Ascending aorta (tissue), 2 donors: ENCODE results near the gene KLRC4. TPM values are rescaled to one million over a fixed set of nuclear protein-coding genes. Genes with fewer than 3 reads are reported as not detected.

ENCODE experiments used
- DNase-seq, 2 donors: peaks; one replicate each; pipeline ENCODE4 v3.0.0-alpha.2; 2019; ENCODE audit warnings: low spot score in 2 of 2
- H3K27ac ChIP-seq, 2 donors: fragments of 200-600 bp; sonication (generic); one replicate each; pipeline ENCODE4 v1.5.1; 2016 to 2017; ENCODE audit warnings: mild to moderate bottlenecking in 1 of 2
- H3K27me3 ChIP-seq: fragments of 200-600 bp; sonication (generic); one replicate; pipeline ENCODE4 v1.5.1; 2017
- H3K36me3 ChIP-seq, 2 donors: fragments of 200-600 bp; sonication (generic); one replicate each; pipeline ENCODE4 v1.5.1; 2016
- H3K4me1 ChIP-seq, 2 donors: fragments of 200-600 bp; sonication (generic); one replicate each; pipeline ENCODE4 v1.5.1; 2016 to 2017; ENCODE audit warnings: mild to moderate bottlenecking in 1 of 2
- H3K4me3 ChIP-seq, 2 donors: fragments of 200-600 bp; sonication (generic); one replicate each; pipeline ENCODE4 v1.5.1; 2016 to 2017; ENCODE audit warnings: mild to moderate bottlenecking in 1 of 2
- H3K9me3 ChIP-seq, 2 donors: fragments of 200-600 bp; sonication (generic); one replicate each; pipeline ENCODE4 v1.5.1; 2016
- CTCF ChIP-seq, 3 experiments: fragments of 200-600 bp in 2 of 3; fragments of 450-650 bp in 1 of 3; sonication (generic) in 2 of 3; IDR thresholded peaks; one replicate each; pipeline ENCODE4 v1.5.1; 2016 to 2019; ENCODE audit warnings: antibody characterized with exemption in 3 of 3, mild to moderate bottlenecking in 1 of 3, moderate library complexity in 1 of 3
- intact Hi-C: fragments of 100-400 bp; cut with DNase I; formaldehyde crosslinking; loops from one replicate; pipeline ENCODE4 v1.15.1; 2023
- total RNA-seq: library from RNA; depleted of rRNA; stranded (reverse); fragments of >200 nt; gene quantifications from one replicate; pipeline ENCODE4 v1.1.0, GENCODE V29; 2016

The KLRC4 gene, protein sequence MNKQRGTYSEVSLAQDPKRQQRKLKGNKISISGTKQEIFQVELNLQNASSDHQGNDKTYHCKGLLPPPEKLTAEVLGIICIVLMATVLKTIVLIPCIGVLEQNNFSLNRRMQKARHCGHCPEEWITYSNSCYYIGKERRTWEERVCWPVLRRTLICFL
- not detected for total RNA-seq

- H3K4me1 ChIP-seq: no peaks in the 10 kb centered on the region
- H3K27me3 ChIP-seq: no peaks in the 10 kb centered on the region
- no peak for TF ChIP-seq CTCF (IDR thresholded peaks at IDR 0.05)
- DNase-seq: no peak
- no peak within 1 kb of the TSS for H3K27ac ChIP-seq
- H3K9me3 ChIP-seq: no peaks in the 10 kb centered on the region
- no peak within 1 kb of the TSS for H3K4me3 ChIP-seq
- no peaks in the 10 kb centered on the region for H3K36me3 ChIP-seq
- intact Hi-C loops: no loop called here
These were observed at the start of gene KLRC4 for GRCh38 chr12:10409392-10409791. Gene KLRC4, minus strand, starts transcription at chr12:10409757. Its CDS starts 182 bp downstream, at chr12:10409575.

GRCh38 chr12:10457760-10458159 lies 48.2 kb upstream of the KLRC4 start:
- no peak overlapping the region for H3K4me3 ChIP-seq
- TF ChIP-seq CTCF (IDR thresholded peaks at IDR 0.05): no peak
- H3K4me1 ChIP-seq: no peaks in the 10 kb centered on the region
- intact Hi-C loops: no loop called here
- no peak for DNase-seq
- H3K27me3 ChIP-seq: no peaks in the 10 kb centered on the region
- H3K36me3 ChIP-seq: no peaks in the 10 kb centered on the region
- peaks cover 0 to 10% of the 10 kb centered on the region in 2 donors for H3K9me3 ChIP-seq
- H3K27ac ChIP-seq: no peak overlapping the region

DNA sequence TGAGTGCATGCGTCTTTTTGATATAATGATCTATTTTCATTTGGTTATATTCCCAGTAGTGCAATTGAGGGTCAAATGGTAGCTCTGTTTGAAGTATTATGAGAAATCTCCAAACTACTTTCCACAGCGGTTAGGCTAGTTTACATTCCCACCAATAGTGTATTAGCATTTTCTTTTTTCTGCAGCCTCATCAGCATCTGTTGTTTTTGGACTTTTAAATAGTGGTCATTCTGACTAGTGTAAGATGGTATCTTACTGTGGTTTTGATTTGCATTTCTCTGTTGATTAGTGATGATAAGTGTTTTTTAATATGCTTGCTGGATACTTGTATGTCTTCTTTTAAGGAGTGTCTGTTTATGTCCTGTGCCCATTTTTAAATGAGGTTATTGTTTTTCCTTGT lies 47.3 kb upstream of the KLRC4 start:
- Histone ChIP-seq H3K4me1 (no peaks in the 10 kb centered on the region), H3K36me3 (no peaks in the 10 kb centered on the region), H3K27me3 (no peaks in the 10 kb centered on the region), H3K9me3 (peaks cover 0 to 10% of the 10 kb centered on the region in 2 donors), H3K27ac (no peak overlapping the region), H3K4me3 (no peak overlapping the region)
- no peak for DNase-seq
- no peak for TF ChIP-seq CTCF (IDR thresholded peaks at IDR 0.05)
- intact Hi-C loops: no loop called here

GRCh38 chr12:10455766-10456165 lies 46.2 kb upstream of the KLRC4 start:
- no peaks in the 10 kb centered on the region for H3K36me3 ChIP-seq
- H3K4me1 ChIP-seq: no peaks in the 10 kb centered on the region
- intact Hi-C loops: no loop called here
- no peak for TF ChIP-seq CTCF (IDR thresholded peaks at IDR 0.05)
- H3K27me3 ChIP-seq: no peaks in the 10 kb centered on the region
- DNase-seq: no peak
- H3K9me3 ChIP-seq: peaks cover 0 to 10% of the 10 kb centered on the region in 2 donors
- no peak overlapping the region for H3K4me3 ChIP-seq
- H3K27ac ChIP-seq: no peak overlapping the region

GRCh38 chr12:10454531-10454930 lies 45.0 kb upstream of the KLRC4 start:
- no peaks in the 10 kb centered on the region for H3K4me1 ChIP-seq
- H3K27me3 ChIP-seq: no peaks in the 10 kb centered on the region
- intact Hi-C loops: no loop called here
- no peaks in the 10 kb centered on the region for H3K36me3 ChIP-seq
- no peak for TF ChIP-seq CTCF (IDR thresholded peaks at IDR 0.05)
- H3K27ac ChIP-seq: no peak overlapping the region
- DNase-seq: no peak
- H3K4me3 ChIP-seq: no peak overlapping the region
- peaks cover 0 to 10% of the 10 kb centered on the region in 2 donors for H3K9me3 ChIP-seq

DNA sequence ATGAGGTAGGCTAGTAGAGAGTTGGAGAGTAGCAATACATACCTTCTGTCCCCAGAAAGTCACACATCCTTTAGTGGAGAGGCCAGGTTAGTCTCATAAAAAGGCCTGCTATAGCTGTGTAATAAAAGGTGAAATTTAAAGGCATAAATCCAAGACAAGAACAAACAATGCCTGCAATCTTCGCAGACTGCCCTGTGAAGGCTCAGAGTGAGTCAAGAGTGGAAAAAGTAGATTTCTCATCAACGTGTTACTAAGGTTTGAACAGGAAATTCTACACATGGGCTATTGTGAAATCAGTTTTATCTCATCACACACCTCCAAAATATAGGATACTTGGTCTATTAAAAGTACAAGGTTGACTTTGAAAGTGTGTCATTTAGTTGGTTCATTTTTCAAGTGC lies 43.6 kb upstream of the KLRC4 start, which contains the start of gene KLRC1:
TSS of gene KLRC1 (minus strand) at position 222 of the 400 bp plus-strand sequence. CDS start 2,221 bp downstream, outside the sequence.
- Histone ChIP-seq H3K4me3 (no peak within 1 kb of the TSS), H3K9me3 (peaks cover 0 to 10% of the 10 kb centered on the region in 2 donors), H3K27ac (no peak within 1 kb of the TSS), H3K36me3 (no peaks in the 10 kb centered on the region), H3K27me3 (no peaks in the 10 kb centered on the region), H3K4me1 (no peaks in the 10 kb centered on the region)
- intact Hi-C loops: no loop called here
- no peak for TF ChIP-seq CTCF (IDR thresholded peaks at IDR 0.05)
- DNase-seq: no peak
